ENCODE measurements around the gene REEP6.

DNA sequence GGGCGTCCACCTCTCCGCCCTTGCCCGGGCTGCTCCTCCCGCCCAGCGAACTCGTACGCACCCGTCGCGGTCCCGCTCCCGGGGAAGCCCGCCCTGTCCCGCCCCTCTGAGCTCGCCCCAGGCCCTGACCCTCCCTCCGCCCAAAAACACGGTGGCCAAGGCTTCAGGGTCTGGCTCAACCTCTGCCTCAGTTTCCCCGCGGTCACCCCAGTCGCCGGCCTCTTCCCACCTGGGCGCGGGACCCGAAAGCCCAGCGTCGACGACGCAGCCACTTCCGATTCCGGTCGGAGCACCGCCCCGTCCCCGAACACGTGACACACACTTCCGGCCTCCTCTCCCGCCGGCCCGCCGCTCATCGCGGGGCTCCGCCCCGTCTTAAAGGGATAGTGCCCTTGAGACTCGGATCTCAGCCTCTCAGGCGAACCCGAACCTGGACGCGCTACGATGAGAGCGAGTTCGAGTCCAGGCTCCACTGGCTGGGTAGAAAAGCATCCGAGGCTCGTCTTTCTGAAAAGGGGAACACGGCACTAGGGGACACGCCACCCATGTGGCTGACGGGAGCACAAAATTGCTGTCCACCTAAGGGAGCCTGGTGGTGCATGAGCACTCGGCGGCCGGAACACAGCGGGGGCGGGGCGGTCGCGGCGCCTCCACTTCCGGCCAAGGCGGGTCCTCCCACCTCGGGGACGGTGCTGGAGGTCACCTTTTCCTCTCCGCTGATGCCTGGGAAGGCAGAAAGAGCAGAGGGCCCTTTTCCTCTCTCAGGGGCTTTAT lies 11.9 kb upstream of the REEP6 start, which contains the start of gene C19orf25:
- TF ChIP-seq CTCF (IDR thresholded peaks at IDR 0.05) (no peak), REST (IDR thresholded peaks at IDR 0.05; ENCODE audit: insufficient read depth in 1 of 2, low read depth in 2 of 2, low read length in 1 of 2) (peak in 1 of 2 experiments; percentile 7; a peak in 1 of 4 replicates), SIN3A (IDR thresholded peaks at IDR 0.05; ENCODE audit: borderline replicate concordance, insufficient read depth, low read depth, low read length) (0 out of 2 replicates have a peak, but pooled peaks have one; percentile 26)

Data from Panc1 (cell line).